ENCODE results near the gene HEXA.
"Not testable (repeated sequence)": the region's sequence is repeated elsewhere in the genome, so short reads cannot be mapped to it uniquely, and the experiment has no call there.

HEXA gene

GRCh38 chr15:72375846-72376581, at the start of gene HEXA:
Gene HEXA (minus strand): TSS chr15:72376014. CDS start chr15:72375972, 42 bp downstream.
- DNase-seq: peak; percentile 97

- no peak for DNase-seq
Observed at GRCh38 chr15:72423256-72423655, 47.4 kb upstream of the HEXA start.

GRCh38 chr15:72421484-72421883, 45.7 kb upstream of the HEXA start:
- no peak for DNase-seq

- DNase-seq: no peak
Observed at GRCh38 chr15:72420576-72420975, 44.8 kb upstream of the HEXA start.

- DNase-seq: not testable (repeated sequence)
Observed at GRCh38 chr15:72419768-72420167, 44.0 kb upstream of the HEXA start.

- DNase-seq: no peak
Observed at GRCh38 chr15:72415304-72415703, 39.5 kb upstream of the HEXA start.

- not testable (repeated sequence) for DNase-seq
Observed at GRCh38 chr15:72413337-72413736, 37.5 kb upstream of the HEXA start.

- DNase-seq: no peak
Observed at GRCh38 chr15:72411544-72411943, 35.7 kb upstream of the HEXA start.

GRCh38 chr15:72411111-72411510, 35.3 kb upstream of the HEXA start:
- no peak for DNase-seq

GRCh38 chr15:72406936-72407335, 31.1 kb upstream of the HEXA start:
- no peak for DNase-seq

GRCh38 chr15:72404841-72405240, 29.0 kb upstream of the HEXA start:
- DNase-seq: no peak

- DNase-seq: no peak
Observed at GRCh38 chr15:72404356-72404755, 28.5 kb upstream of the HEXA start.

GRCh38 chr15:72402726-72403125, 26.9 kb upstream of the HEXA start:
- no peak for DNase-seq

- DNase-seq: no peak
Observed at GRCh38 chr15:72398648-72399047, 22.8 kb upstream of the HEXA start.

GRCh38 chr15:72397796-72398588, 22.2 kb upstream of the HEXA start, which contains the start of gene TMEM202:
Gene TMEM202 (plus strand): TSS chr15:72398305. CDS start chr15:72398327, 22 bp downstream.
- DNase-seq: no peak

- DNase-seq: not testable (repeated sequence)
Observed at GRCh38 chr15:72396331-72396730, 20.5 kb upstream of the HEXA start.

- DNase-seq: no peak
Observed at GRCh38 chr15:72389231-72389630, 13.4 kb upstream of the HEXA start.

- no peak for DNase-seq
Observed at GRCh38 chr15:72387741-72388140, 11.9 kb upstream of the HEXA start.

GRCh38 chr15:72382146-72382545, 6.3 kb upstream of the HEXA start:
- DNase-seq: no peak

- DNase-seq: no peak
Observed at GRCh38 chr15:72380743-72381142, 4.9 kb upstream of the HEXA start.

GRCh38 chr15:72379856-72380430, 4.1 kb upstream of the HEXA start:
- DNase-seq: no peak

GRCh38 chr15:72379106-72379505, 3.3 kb upstream of the HEXA start:
- not testable (repeated sequence) for DNase-seq

GRCh38 chr15:72377331-72377730, 1.5 kb upstream of the HEXA start:
- no peak for DNase-seq

- DNase-seq: no peak
Observed at GRCh38 chr15:72375501-72375845, 341 bp downstream of the HEXA start.
